Endothelial cell of umbilical vein (primary cell): Measurements from ENCODE around the gene CD86.

Source experiments
- CTCF ChIP-seq, 2 donors: IDR thresholded peaks; 1 replicate in 1 of 2; 2 replicates in 1 of 2; pipeline ENCODE4 v1.5.1; 2011; ENCODE audit warnings: low read length in 2 of 2, mild to moderate bottlenecking in 2 of 2, moderate library complexity in 2 of 2, control low read depth in 1 of 2, inconsistent platforms in 1 of 2, low read depth in 1 of 2; ENCODE audit not compliant: insufficient read depth in 1 of 2; ENCODE audit errors: extremely low read depth in 1 of 2
- EZH2 ChIP-seq: IDR thresholded peaks from 2 replicates; pipeline ENCODE4 v1.6.1; 2012; ENCODE audit warnings: borderline replicate concordance, low read depth, mild to moderate bottlenecking, moderate library complexity, low read length, inconsistent platforms; ENCODE audit not compliant: severe bottlenecking
- GATA2 ChIP-seq: IDR thresholded peaks from 2 replicates; pipeline ENCODE4 v1.7.0; 2011; ENCODE audit warnings: low read depth, mild to moderate bottlenecking, moderate library complexity, mixed read lengths, low read length; ENCODE audit not compliant: insufficient read length, insufficient read depth
- JUN ChIP-seq: IDR thresholded peaks from 2 replicates; pipeline ENCODE4 v1.6.1; 2011; ENCODE audit warnings: borderline replicate concordance, low read depth; ENCODE audit not compliant: insufficient read length, insufficient read depth
- MAX ChIP-seq: IDR thresholded peaks from 2 replicates; pipeline ENCODE4 v1.6.1; 2011; ENCODE audit not compliant: insufficient read depth, insufficient read length
- POLR2A ChIP-seq: IDR thresholded peaks from 2 replicates; pipeline ENCODE4 v1.6.1; 2012; ENCODE audit warnings: low read depth, mild to moderate bottlenecking, control low read depth, low read length
- POLR2AphosphoS5 ChIP-seq: IDR thresholded peaks from 2 replicates; pipeline ENCODE4 v1.6.1; 2012; ENCODE audit warnings: low read depth, mild to moderate bottlenecking, control low read depth, low read length, moderate library complexity; ENCODE audit not compliant: insufficient read depth

- TF ChIP-seq GATA2 = no peak
- no peak for TF ChIP-seq CTCF (IDR thresholded peaks at IDR 0.05; ENCODE audit: extremely low read depth in 1 of 2, insufficient read depth in 1 of 2, low read depth in 1 of 2, low read length in 2 of 2)
- TF ChIP-seq MAX = no peak
- no peak for TF ChIP-seq POLR2AphosphoS5
- TF ChIP-seq POLR2A = no peak
- no peak for TF ChIP-seq EZH2
- no peak for TF ChIP-seq JUN
These were observed 47.0 kb upstream of the CD86 start for GRCh38 chr3:122008166-122008565.
